Motor neuron (in vitro differentiated cells): Measurements from ENCODE around the gene HMGCS1. TPM values are rescaled to one million over a fixed set of nuclear protein-coding genes. Genes with fewer than 3 reads are reported as not detected.
"Not testable (repeated sequence)": the region's sequence is repeated elsewhere in the genome, so short reads cannot be mapped to it uniquely, and the experiment has no call there.

Source experiments
- ATAC-seq, 8 experiments: fragments of 200-7000 bp; cut with Tn5 transposase; replicated peaks in 6 of 8; 2 replicates each; pipeline ENCODE4 v1.8.0; 2021; ENCODE audit warnings: mild to moderate bottlenecking in 8 of 8, moderate library complexity in 8 of 8
- H3K27ac ChIP-seq, 2 donors: fragments of 250-450 bp; sonication (Bioruptor Pico); 2 replicates each; pipeline ENCODE4 v1.9.0; 2021; ENCODE audit warnings: antibody characterized with exemption in 2 of 2, mild to moderate bottlenecking in 2 of 2, moderate library complexity in 1 of 2
- H3K4me1 ChIP-seq, 2 donors: fragments of 250-450 bp; sonication (Bioruptor Pico); replicated peaks in 1 of 2; 2 replicates each; pipeline ENCODE4 v1.6.1; 2021; ENCODE audit warnings: antibody characterized with exemption in 2 of 2, mild to moderate bottlenecking in 2 of 2, moderate library complexity in 1 of 2
- H3K4me3 ChIP-seq, 5 donors: fragments of 250-450 bp; sonication (Bioruptor Pico); 2 replicates each; pipeline ENCODE4 v1.9.0; 2021; ENCODE audit warnings: antibody characterized with exemption in 5 of 5, mild to moderate bottlenecking in 5 of 5, moderate library complexity in 4 of 5
- WGBS, 10 experiments: fragments of 450-650 bp; shearing (Covaris generic); methylation state at CpG; one replicate each; pipeline ENCODE4 v1.0.0; 2022; 5-methylcytosine and 5-hydroxymethylcytosine counted together
- in situ Hi-C, 9 experiments: fragments of 400-800 bp; cut with MboI; loops; one replicate each; pipeline ENCODE4 v1.15.0; 2021; ENCODE audit warnings: low sequenced_read_pairs in 9 of 9, low pct_unique_long_range_greater_than_20kb in 2 of 9; ENCODE audit not compliant: unreplicated experiment in 9 of 9
- total RNA-seq, 8 experiments: library from RNA; unstranded; fragments of 300-600 nt; gene quantifications; 2 replicates each; pipeline versions ENCODE4 v1.2.3 to v1.2.4, GENCODE V29; 2022

Gene HMGCS1
- total RNA-seq, 8 experiments from 2014 or later, result 65.3 to 323 (median 207) TPM

- in situ Hi-C loops, result no loop called here
- Histone ChIP-seq H3K4me1 (no peaks in the 10 kb centered on the region), H3K27ac (no peak overlapping the region), H3K4me3 (no peak overlapping the region)
- ATAC-seq, result no peak
- 83 to 100% (median 97%) methylated on average over 1 of the region's 1 CpG; no CpG with 5 or more reads in 2 of the 10 experiments for WGBS, 10 experiments
These were observed 24.9 kb downstream of the HMGCS1 start for GRCh38 chr5:43288269-43288831.

DNA sequence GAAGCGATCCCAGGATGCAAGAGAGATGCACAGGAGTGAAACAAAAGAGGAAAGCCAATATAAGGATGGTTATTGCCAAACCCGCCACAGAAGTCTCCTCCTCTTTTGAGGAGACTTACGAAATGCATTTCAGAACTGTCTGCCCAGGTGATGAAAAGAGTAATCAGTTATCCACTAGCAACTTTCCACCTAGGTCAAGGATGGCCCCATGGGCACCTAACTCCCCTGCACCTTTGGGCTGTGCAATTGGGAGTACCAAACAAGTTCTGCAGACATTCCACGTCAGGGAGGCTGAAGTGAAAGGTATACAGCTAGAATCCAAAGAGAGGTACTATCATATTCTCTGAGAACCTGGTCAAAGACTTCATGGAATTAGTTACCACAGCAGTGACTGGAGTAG, 25.7 kb downstream of the HMGCS1 start:
- WGBS, 10 experiments, result 89 to 100% (median 100%) methylated on average over 1 to 4 of the region's 4 CpGs; no CpG with 5 or more reads in 3 of the 10 experiments
- in situ Hi-C loops, result no loop called here

DNA sequence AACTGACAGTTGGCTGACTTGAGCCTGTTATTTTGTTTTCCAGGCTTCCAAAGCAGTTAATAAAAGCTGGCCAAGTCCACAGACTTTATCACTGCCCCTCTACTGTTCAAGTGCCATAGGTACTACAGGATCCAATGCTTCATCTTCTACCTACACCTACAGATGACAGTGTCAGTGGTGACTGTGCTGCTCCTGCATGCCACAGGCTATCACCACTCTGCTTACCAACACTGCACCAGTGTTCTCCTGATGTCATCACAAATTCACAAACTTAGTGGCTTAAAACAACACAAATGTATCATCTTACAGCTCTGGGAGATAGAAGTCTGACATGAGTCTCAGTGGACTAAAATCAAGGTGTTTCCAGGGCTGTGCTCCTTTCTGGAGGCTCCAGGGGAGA, 26.6 kb downstream of the HMGCS1 start:
- no peak overlapping the region for H3K27ac ChIP-seq
- peak in 3 of 8 experiments; percentile 32 to 36 (median 34) for ATAC-seq
- in situ Hi-C loops, result no loop called here
- H3K4me1 ChIP-seq, result no peaks in the 10 kb centered on the region
- H3K4me3 ChIP-seq, result no peak overlapping the region

More for the DNA sequence above, 25.7 kb downstream of the HMGCS1 start:
- H3K4me1 ChIP-seq, result no peaks in the 10 kb centered on the region
- no peak overlapping the region for H3K27ac ChIP-seq
- H3K4me3 ChIP-seq, result no peak overlapping the region
- ATAC-seq, result no peak

- in situ Hi-C loops, result no loop called here
- Histone ChIP-seq H3K27ac (no peak overlapping the region), H3K4me1 (no peaks in the 10 kb centered on the region), H3K4me3 (no peak overlapping the region)
- peak in 6 of 8 experiments; percentile 7 to 28 (median 20) for ATAC-seq
- whole genome bisulfite sequencing, 10 experiments, result 33 to 100% (median 97%) methylated on average over 1 to 6 of the region's 7 CpGs; no CpG with 5 or more reads in 2 of the 10 experiments
These were observed 31.2 kb downstream of the HMGCS1 start for GRCh38 chr5:43281840-43282658.

GRCh38 chr5:43279548-43280274, 33.5 kb downstream of the HMGCS1 start:
- Histone ChIP-seq H3K27ac (no peak overlapping the region), H3K4me1 (no peaks in the 10 kb centered on the region), H3K4me3 (no peak overlapping the region)
- WGBS, 10 experiments, result 53 to 100% (median 85%) methylated on average over 1 to 12 of the region's 12 CpGs; no CpG with 5 or more reads in 1 of the 10 experiments
- in situ Hi-C loops, result no loop called here
- ATAC-seq, result no peak

DNA sequence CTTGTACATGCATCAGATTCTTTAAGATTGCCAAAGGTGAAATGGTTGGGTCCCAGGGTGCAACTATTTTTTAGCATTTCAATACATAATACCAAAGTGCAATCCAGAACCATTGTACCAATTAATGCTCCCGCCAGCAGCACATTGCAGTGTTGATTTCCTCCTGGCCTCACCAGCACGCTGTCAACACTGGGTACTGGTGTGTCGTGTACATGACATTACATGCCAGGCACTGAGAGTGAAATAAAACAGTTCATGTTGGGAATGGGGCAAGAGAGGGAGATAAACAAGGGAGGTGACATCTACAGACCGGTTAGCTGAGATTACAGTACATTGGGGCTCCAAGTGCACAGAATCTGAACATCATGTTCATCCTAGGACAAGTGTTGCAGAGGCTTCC, 37.8 kb downstream of the HMGCS1 start:
- WGBS, 10 experiments, result 0 to 100% (median 79%) methylated on average over 1 to 4 of the region's 4 CpGs; no CpG with 5 or more reads in 3 of the 10 experiments
- no peak overlapping the region for H3K27ac ChIP-seq
- H3K4me1 ChIP-seq, result no peaks in the 10 kb centered on the region
- no peak for ATAC-seq
- no peak overlapping the region for H3K4me3 ChIP-seq
- in situ Hi-C loops, result no loop called here

DNA sequence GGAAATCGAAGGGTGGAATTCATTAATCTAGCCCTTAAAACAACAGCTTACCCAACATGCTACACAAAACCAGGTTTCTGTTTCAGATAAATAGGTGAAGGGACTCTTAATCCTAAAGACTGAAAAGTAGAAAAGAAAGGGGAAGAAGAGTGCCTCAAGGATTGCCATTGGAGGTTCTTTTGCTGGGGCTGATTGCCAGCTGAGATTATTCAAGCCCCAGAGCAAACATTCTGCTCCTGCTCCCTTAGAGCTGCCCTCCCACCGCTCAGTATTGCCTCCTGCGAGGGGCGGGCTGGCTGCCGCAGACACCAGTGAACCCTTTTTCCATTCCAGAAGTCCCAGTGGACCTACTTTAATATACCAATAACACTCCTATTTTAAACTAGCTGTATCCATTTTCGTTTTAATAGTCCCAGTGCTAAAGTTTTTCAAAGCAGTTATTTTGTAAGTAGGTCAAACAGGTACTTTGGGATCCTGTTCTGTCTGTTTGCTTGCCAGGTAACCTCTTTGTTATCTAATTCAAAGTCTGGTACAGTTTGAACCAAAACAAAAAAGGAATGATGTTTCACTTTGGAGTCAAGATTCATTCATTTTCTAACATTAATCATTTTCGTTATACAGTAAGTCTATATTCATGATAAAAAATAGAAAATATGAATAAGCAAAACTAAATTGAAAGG, 38.6 kb downstream of the HMGCS1 start:
- 38 to 100% (median 60%) methylated on average over 1 to 7 of the region's 7 CpGs for WGBS, 10 experiments

GRCh38 chr5:43273552-43273951, 39.7 kb downstream of the HMGCS1 start:
- no peak overlapping the region for H3K4me3 ChIP-seq
- H3K27ac ChIP-seq, result no peak overlapping the region
- no peaks in the 10 kb centered on the region for H3K4me1 ChIP-seq
- in situ Hi-C loops, result no loop called here
- ATAC-seq, result no peak

More for the DNA sequence above, 38.6 kb downstream of the HMGCS1 start:
- H3K4me1 ChIP-seq, result no peaks in the 10 kb centered on the region
- in situ Hi-C loops, result no loop called here
- peak in 1 of 8 experiments; percentile 64 for ATAC-seq
- no peak overlapping the region for H3K4me3 ChIP-seq
- H3K27ac ChIP-seq, result no peak overlapping the region

- no peak overlapping the region for H3K27ac ChIP-seq
- 38 to 100% (median 100%) methylated on average over 1 of the region's 1 CpG; no CpG with 5 or more reads in 5 of the 10 experiments for WGBS, 10 experiments
- no peaks in the 10 kb centered on the region for H3K4me1 ChIP-seq
- no peak overlapping the region for H3K4me3 ChIP-seq
- in situ Hi-C loops, result no loop called here
- ATAC-seq, result no peak
These were observed 42.6 kb downstream of the HMGCS1 start for GRCh38 chr5:43270645-43271044.

GRCh38 chr5:43268188-43268820, 44.9 kb downstream of the HMGCS1 start:
- in situ Hi-C loops, result no loop called here

DNA sequence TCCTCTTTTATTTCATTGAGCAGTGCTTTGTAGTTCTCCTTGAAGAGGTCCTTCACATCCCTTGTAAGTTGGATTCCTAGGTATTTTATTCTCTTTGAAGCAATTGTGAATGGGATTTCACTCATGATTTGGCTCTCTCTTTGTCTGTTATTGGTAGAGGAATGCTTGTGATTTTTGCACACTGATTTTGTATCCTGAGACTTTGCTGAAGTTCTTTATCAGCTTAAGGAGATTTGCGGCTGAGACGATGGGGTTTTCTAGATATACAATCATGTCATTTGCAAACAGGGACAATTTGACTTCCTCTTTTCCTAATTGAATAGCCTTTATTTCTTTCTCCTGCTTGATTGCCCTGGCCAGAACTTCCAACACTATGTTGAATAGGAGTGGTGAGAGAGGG, 50.9 kb downstream of the HMGCS1 start:
- H3K4me3 ChIP-seq, ATAC-seq, in situ Hi-C loops, H3K27ac ChIP-seq, H3K4me1 ChIP-seq: not testable (repeated sequence)
- whole genome bisulfite sequencing, 10 experiments, result 90 to 100% (median 100%) methylated on average over 2 of the region's 2 CpGs; no CpG with 5 or more reads in 7 of the 10 experiments

More at GRCh38 chr5:43268188-43268820, 44.9 kb downstream of the HMGCS1 start:
- Histone ChIP-seq H3K4me3 (no peak overlapping the region), H3K27ac (no peak overlapping the region), H3K4me1 (no peaks in the 10 kb centered on the region)
- ATAC-seq, result no peak
- 80 to 100% (median 100%) methylated on average over 1 of the region's 1 CpG; no CpG with 5 or more reads in 5 of the 10 experiments for WGBS, 10 experiments

GRCh38 chr5:43258116-43258515, 55.1 kb downstream of the HMGCS1 start:
- H3K4me1 ChIP-seq, result no peaks in the 10 kb centered on the region
- in situ Hi-C loops, result no loop called here
- no peak overlapping the region for H3K27ac ChIP-seq
- ATAC-seq, result no peak
- H3K4me3 ChIP-seq, result no peak overlapping the region
- WGBS, 10 experiments, result 50 to 100% (median 86%) methylated on average over 1 of the region's 1 CpG; no CpG with 5 or more reads in 1 of the 10 experiments
